GM12874 (cell line): ENCODE results near the gene POLR1D.

Source experiments
- TF ChIP-seq, protein P1 (sequence below): IDR thresholded peaks from 2 replicates; pipeline ENCODE4 v1.5.1; 2011; ENCODE audit warnings: low read depth, mild to moderate bottlenecking, control low read depth, low read length, moderate library complexity; ENCODE audit not compliant: insufficient read depth

The POLR1D gene

DNA sequence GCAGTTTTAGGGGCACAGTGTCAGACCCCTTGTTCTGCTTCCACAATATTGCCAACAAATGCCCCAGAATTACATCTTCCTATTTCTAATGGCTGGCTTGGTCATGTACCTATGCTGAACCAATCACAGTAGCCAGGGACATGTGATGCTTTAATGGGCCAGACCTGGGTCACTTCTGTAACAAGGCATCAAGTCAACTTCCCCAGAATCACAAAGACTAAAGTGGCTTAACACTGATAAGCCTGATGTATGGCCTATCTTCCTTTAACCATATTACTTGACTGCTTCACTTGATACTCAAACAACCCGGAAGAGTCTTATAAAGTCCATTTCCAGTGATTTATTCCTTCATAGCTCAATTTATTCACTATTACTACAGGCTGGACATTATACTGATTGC lies 21.0 kb upstream of the POLR1D start:
- TF ChIP-seq, protein P1, sequence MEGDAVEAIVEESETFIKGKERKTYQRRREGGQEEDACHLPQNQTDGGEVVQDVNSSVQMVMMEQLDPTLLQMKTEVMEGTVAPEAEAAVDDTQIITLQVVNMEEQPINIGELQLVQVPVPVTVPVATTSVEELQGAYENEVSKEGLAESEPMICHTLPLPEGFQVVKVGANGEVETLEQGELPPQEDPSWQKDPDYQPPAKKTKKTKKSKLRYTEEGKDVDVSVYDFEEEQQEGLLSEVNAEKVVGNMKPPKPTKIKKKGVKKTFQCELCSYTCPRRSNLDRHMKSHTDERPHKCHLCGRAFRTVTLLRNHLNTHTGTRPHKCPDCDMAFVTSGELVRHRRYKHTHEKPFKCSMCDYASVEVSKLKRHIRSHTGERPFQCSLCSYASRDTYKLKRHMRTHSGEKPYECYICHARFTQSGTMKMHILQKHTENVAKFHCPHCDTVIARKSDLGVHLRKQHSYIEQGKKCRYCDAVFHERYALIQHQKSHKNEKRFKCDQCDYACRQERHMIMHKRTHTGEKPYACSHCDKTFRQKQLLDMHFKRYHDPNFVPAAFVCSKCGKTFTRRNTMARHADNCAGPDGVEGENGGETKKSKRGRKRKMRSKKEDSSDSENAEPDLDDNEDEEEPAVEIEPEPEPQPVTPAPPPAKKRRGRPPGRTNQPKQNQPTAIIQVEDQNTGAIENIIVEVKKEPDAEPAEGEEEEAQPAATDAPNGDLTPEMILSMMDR, result no peak

DNA sequence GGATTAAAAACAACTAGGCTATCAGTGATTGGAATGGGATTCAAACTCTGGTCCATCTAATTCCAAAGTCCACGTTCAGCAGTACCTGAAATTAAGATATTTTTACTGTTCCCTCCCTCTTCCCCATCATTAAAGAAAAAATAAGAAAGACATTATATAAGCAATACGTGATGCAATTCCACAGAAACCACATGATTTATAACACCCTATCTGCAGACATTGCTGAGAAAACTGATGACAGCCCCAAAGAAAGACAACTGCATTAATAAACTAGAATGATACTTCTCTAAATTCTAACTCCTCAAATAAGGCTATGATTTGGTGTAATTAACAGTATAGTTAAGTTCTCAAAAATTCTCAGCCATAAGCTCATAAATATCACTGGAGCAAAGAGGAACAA lies 20.5 kb upstream of the POLR1D start:
- TF ChIP-seq, protein P1, result no peak

DNA sequence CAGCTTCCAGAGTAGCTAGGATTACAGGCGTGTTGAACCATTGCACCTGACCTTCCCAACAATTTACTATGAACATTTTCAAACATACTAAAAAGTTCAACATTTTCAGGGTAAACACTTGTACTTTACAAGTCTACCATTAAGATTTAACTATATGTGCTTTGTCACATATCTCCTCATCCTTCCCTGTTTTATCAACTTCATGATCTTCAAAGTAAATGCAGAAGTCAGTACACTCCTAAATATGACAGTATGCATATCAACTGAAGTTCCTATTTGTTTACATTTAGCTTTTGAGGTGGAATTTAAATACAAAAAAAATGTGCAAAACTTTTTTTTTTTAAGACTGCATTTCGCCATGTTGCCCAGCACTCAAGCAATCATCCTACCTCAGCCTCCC lies 19.9 kb upstream of the POLR1D start:
- TF ChIP-seq, protein P1, result no peak

GRCh38 chr13:27605099-27605498 lies 16.6 kb upstream of the POLR1D start:
- TF ChIP-seq, protein P1, result no peak

DNA sequence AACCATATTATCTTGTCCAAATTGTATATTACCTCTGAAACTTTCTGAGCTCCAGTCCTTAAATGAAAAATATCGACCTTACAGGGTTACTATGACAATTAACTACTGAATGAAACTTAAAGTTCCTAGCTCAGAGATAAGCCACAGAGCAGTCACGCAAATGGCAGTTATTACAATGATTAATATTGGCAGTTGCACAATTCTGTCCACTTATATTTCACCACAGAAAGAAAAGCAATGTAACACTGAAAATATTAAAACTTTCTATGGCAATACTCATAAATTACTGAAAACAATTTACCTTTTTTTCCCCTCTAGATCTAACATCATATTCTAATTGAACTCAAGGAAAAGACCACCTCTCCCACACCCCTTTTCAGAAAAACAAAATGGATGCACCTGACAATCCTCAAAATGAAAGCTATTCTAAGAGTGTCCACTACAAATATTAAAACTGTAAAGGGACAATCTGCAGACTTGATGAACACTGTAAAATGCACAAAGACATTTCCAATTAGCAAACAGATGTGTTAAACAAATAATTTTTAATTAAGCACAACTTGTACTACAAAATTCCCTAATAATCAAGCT lies 16.0 kb upstream of the POLR1D start:
- TF ChIP-seq, protein P1, result no peak

DNA sequence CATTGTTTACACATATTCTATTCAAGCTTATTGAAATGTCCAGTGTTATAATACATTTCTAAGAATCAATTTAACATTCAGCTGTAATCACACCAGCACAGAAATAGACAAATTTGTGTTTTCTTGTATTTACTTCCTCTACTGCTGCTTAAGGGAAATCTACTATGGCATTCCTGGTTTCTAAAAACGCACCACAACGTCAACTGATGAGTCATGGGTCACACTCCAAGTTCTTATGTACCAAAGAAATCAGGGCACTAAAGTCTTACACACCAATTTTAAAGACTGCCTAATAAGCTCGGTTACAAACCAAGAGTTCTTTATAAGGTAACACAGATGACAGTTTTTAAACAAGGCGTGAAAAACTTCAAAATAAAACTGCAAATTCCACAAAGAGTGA lies 14.6 kb upstream of the POLR1D start:
- TF ChIP-seq, protein P1, result no peak

- TF ChIP-seq, protein P1, result no peak
Observed at GRCh38 chr13:27613628-27614027, 8.1 kb upstream of the POLR1D start.
